CD1c-positive myeloid dendritic cell (primary cell): ENCODE measurements around the gene NCR1.
A peak's percentile ranks its signal among the peaks of the same experiment; 100 is the strongest.
"Not testable (repeated sequence)": the region's sequence is repeated elsewhere in the genome, so short reads cannot be mapped to it uniquely, and the experiment has no call there.

ENCODE experiments used
- DNase-seq: peaks from one replicate; pipeline ENCODE4 v3.0.0-alpha.2; 2016; ENCODE audit errors: extremely low spot score

Gene NCR1

GRCh38 chr19:54905803-54906511 is at the start of gene NCR1:
TSS of gene NCR1 (plus strand) at chr19:54906148. CDS start at chr19:54906188, 40 bp downstream.
- peak; percentile 42 for DNase-seq

- not testable (repeated sequence) for DNase-seq
Measured at GRCh38 chr19:54858476-54858875, 47.5 kb upstream of the NCR1 start.

GRCh38 chr19:54859421-54859820 is 46.5 kb upstream of the NCR1 start:
- DNase-seq: peak; percentile 81

- DNase-seq: not testable (repeated sequence)
Measured at GRCh38 chr19:54863459-54863858, 42.5 kb upstream of the NCR1 start.

GRCh38 chr19:54871696-54872095 is 34.3 kb upstream of the NCR1 start:
- DNase-seq: peak; percentile 77

GRCh38 chr19:54873990-54874389 is 32.0 kb upstream of the NCR1 start, which contains the start of gene FCAR:
TSS of gene FCAR (plus strand) at chr19:54874235. CDS start at chr19:54874290, 55 bp downstream.
- peak; percentile 87 for DNase-seq

GRCh38 chr19:54875506-54875905 is 30.4 kb upstream of the NCR1 start:
- peak; percentile 79 for DNase-seq

- DNase-seq: peak; percentile 84
Measured at GRCh38 chr19:54877471-54877870, 28.5 kb upstream of the NCR1 start.

GRCh38 chr19:54881884-54882283 is 24.1 kb upstream of the NCR1 start:
- no peak for DNase-seq

- peak; percentile 50 for DNase-seq
Measured at GRCh38 chr19:54882758-54883157, 23.2 kb upstream of the NCR1 start.

- no peak for DNase-seq
Measured at GRCh38 chr19:54883228-54883627, 22.7 kb upstream of the NCR1 start.

- peak; percentile 26 for DNase-seq
Measured at GRCh38 chr19:54888239-54888638, 17.7 kb upstream of the NCR1 start.

- no peak for DNase-seq
Measured at GRCh38 chr19:54889566-54889965, 16.4 kb upstream of the NCR1 start.

- no peak for DNase-seq
Measured at GRCh38 chr19:54893406-54893805, 12.5 kb upstream of the NCR1 start.

GRCh38 chr19:54894106-54894505 is 11.8 kb upstream of the NCR1 start:
- DNase-seq: not testable (repeated sequence)

- no peak for DNase-seq
Measured at GRCh38 chr19:54896036-54896435, 9.9 kb upstream of the NCR1 start.

- DNase-seq: not testable (repeated sequence)
Measured at GRCh38 chr19:54898685-54899084, 7.3 kb upstream of the NCR1 start.

GRCh38 chr19:54899646-54900045 is 6.3 kb upstream of the NCR1 start:
- not testable (repeated sequence) for DNase-seq

GRCh38 chr19:54901153-54901552 is 4.8 kb upstream of the NCR1 start:
- DNase-seq: peak; percentile 76

- no peak for DNase-seq
Measured at GRCh38 chr19:54902061-54902460, 3.9 kb upstream of the NCR1 start.

GRCh38 chr19:54903303-54903702 is 2.6 kb upstream of the NCR1 start:
- DNase-seq: no peak

GRCh38 chr19:54904261-54904660 is 1.7 kb upstream of the NCR1 start:
- not testable (repeated sequence) for DNase-seq

- no peak for DNase-seq
Measured at GRCh38 chr19:54905421-54905802, 536 bp upstream of the NCR1 start.

GRCh38 chr19:54906819-54907218 is 871 bp downstream of the NCR1 start:
- no peak for DNase-seq
